Stimulated activated CD8-positive, alpha-beta memory T cell treated with anti-CD3 and anti-CD28 coated beads, Interleukin-2, amount 100 ng/mL, for 1 hour (primary cell): ENCODE data around the gene UBE2G1.
"Not testable (repeated sequence)": the region's sequence is repeated elsewhere in the genome, so short reads cannot be mapped to it uniquely, and the experiment has no call there.

ENCODE experiments used
- DNase-seq, 2 donors: peaks; one replicate each; pipeline ENCODE4 v3.0.0-alpha.2; 2020; ENCODE audit warnings: low read depth in 2 of 2

The UBE2G1 gene

DNA sequence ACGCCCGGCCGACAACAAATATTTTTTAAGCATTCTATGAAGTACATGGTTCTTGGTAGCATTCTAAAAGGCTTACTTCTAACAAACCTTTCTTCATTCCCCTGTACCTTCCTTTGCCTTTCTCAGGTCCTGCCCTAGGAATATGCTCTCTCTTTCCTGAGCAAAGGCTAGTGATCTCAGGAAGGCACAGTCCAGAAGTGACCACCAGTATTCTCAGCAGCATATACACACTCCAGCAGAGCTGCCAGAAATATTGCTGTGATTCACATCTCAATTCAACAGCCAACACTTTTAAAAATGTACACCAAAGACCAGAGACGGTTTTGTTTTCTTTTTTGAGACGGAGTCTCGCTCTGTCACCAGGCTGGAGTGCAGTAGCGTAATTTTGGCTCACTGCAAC is 61.3 kb downstream of the UBE2G1 start:
- no peak for DNase-seq

DNA sequence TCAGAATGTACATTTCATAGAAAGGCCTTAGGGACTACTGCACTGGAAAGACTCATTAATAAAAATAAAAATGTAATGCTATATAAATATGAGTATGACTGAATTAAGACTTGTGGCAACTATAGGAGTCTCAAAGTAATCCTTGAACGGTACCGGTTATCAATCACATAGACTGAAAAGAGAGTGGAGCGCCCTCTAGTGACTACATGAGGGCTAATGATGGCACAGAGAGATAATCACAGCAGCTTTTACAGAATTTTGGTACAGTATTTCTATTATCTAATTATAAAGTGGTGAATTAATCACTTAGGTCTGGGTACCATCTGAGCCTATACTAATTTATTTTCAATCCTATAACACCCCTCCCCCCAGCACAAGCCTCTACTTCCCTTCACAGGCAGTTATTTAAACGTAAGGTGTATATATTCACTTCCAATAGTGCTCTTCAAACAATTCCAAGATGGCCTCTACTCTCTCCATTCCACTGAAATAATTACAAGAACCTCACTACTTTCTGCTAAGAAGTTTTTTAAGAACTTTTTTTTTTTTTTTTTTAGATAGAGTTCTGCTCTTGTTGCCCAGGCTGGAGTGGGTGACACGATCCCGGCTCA is 62.0 kb downstream of the UBE2G1 start:
- peak; percentile 12 to 19 for DNase-seq

DNA sequence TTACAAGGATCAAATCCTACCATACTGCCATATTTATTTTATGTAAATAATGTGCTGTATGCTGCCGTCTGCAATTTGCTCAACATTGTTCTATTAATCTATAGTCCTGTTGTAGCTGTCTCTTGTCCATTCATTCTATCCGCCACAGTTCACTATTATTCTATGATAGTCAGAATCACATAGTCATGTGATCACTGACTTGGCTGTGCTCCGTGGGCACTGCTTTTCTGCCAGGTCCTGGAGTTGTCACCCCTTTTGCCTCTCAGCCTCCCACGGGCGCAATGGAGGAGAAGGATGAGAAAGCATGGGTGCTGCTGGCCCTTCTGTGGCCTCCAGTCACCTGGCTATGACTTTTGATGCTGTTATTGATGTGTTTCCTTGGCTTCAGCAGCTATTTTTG is 65.4 kb downstream of the UBE2G1 start:
- no peak for DNase-seq

DNA sequence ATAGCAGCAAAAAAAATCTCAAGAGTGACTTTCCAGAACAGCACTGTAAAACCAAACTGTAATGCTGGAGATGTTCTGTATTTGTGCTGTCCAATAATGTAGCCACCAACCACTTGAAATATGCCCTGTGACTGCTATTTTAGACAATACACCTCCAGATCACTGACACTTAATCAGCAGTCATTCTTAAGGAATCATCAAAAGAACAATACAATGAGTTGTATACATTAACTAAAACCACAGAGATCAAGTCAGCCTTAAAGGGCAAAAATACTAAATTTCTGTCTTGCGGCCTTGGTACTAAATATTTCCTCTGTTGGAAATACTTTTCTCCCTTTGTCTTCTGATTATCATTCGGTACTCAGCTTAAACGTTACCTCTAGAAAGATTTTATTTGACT is 69.1 kb downstream of the UBE2G1 start:
- no peak for DNase-seq

DNA sequence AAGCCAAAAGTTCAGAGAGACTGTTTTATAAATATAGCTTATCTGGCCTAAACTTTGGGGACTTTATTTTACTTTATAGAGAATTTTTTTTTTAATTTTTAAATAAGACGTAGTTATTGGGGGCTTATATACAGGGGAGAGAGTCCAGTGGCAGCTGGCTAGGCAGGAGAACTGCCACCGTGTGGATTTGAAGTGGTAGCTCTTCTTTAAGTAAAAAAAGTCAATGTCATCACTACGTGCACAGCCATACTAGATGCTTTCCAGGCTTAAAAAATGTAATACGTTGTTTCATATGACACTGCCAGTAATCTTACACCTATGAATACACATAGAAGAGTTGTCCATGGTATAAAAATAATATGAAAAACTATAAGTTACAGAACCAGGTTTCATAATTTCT is 70.8 kb downstream of the UBE2G1 start:
- DNase-seq = no peak

DNA sequence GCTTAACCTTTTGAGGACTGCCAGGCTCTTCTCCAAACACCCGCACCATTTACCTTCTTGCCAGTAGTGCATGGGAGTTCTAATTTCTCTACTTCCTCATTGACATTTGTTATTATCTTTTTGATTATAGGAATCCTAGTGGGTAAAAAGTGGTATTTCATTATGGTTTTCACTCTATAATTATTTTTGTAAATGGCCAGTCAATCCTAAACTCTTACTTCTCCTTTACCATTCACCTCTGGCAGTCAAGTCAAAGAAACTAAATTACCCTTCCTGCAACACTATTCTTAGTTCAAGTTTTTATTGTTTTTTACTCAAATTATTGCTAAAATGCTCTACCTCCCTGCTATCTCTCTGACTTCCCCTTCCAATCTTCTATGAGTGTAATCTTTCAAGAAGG is 72.9 kb downstream of the UBE2G1 start:
- no peak for DNase-seq

DNA sequence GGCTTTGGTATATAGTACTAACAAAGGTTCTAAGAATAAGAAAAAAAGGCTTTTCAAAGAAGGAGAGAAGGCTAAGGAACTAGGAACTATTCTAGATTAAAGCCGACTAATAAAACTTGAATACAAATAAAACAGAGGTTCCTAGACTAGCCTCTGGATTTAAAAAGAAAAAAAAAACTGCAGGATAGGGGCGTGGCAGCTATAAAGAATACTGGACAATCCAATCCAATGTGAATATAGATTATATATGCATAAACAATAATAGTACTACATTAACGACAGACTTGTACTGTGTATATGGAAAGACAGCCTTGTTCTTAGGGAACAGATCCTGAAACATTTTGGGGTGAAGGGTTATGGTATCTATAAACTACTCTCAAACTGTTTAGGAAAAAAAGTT is 78.8 kb downstream of the UBE2G1 start:
- DNase-seq = no peak

DNA sequence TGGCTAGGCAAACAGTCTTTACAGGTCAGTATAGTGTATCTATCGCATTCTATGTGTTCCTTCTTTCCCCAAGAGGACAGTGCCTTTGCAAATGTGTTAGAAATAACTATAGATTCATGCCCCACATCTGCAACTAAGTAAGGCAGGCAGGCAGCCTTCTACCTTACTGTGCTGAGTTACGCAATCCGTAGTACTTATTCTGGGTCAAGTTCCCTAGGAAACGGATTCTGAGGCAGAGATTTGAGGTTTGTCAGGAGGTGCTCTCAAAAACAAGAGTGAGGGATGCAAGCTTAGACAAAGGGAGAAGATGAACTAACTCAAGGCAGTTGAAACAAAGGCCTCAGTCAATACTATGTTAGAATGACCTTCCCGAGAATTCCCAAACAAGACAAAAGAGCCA is 90.0 kb downstream of the UBE2G1 start:
- DNase-seq = no peak

DNA sequence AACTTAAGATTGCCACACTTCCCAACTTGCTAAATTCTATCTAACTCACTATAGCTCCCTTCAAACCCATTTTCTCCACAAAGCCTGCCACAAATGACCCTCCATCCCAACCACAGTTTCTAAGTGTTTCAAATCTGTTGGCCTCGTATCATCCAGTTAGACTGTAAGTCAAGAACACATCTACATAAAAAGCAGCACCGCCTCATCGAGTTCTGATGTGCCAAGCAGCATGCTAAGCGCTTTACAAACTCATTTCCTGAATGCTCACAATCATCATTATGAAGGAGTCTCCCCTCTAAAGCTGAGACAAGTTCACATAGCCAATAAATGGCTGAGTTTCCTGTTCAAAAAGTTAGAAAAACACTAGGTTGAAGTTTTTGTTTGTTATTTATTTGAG is 93.5 kb downstream of the UBE2G1 start:
- DNase-seq = no peak

DNA sequence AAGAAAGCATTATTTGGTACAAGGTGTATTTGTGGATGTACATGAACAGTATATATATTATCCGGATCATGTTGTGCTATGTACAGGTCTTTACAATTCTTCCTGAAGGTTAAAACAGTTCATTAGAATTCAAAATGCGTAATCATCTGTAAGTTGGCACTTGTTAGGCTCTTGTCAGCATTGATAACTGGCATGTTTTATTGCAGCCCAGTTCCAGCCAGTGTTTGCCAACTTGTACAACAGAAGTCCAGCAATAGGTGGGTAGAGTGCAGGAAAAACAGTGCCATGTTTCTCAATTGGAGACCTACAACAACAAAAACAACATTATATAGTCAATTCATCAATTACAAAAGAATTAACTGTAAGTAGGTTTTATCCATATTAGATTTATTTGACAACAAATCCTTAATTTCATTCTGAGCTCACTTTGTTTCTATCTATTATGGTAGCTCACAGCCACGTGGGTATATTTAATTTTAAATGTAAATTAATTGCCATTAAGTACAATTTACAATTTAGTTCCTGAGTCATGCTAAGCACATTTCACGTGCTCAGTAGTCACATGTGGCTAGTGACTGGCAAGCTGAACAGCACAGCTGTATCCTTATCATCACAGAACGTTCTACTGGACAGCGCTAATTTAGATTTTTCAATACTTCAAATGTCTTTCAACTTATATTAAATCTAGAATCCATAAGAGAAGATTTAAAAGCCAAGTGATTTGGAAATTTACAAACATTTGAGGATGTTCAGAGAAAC is 94.1 kb downstream of the UBE2G1 start:
- DNase-seq = no peak

DNA sequence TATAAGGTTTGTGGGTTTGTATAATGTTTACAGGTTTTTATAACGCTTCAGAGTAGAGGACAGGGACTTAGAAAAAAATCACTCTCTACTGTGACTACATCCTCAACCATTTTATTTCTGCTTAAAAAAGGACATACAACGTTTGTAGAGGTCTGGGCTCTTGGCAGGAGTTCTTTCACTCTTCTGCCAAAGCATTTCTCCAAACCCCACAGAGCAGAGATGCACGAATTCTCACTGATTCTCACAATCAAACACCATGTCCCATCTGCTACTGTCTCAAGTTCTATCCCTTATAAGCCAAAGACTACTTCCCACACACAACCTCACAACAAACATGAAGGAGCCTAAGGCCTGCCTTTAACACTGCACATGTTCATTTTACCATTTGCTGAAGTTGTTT is 95.7 kb downstream of the UBE2G1 start:
- no peak for DNase-seq

DNA sequence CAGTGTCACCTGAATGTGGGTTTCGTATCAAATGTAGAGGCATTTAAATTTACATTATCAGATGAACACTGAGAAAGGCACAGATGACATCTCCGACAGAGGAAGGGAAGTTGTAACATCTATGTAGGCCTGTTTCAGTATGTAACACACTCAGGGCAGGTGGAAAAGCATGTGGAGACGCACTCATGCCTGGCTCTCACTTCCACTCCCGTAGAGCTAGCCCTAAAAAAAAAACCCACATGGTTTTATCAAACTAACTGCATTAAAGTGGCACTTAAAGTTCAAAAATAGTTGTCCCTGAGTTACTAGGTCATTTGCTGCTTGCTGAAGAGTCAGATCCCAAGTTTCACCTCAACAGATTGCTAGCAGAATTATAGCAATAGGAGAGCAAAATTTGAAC is 96.6 kb downstream of the UBE2G1 start:
- no peak for DNase-seq

DNA sequence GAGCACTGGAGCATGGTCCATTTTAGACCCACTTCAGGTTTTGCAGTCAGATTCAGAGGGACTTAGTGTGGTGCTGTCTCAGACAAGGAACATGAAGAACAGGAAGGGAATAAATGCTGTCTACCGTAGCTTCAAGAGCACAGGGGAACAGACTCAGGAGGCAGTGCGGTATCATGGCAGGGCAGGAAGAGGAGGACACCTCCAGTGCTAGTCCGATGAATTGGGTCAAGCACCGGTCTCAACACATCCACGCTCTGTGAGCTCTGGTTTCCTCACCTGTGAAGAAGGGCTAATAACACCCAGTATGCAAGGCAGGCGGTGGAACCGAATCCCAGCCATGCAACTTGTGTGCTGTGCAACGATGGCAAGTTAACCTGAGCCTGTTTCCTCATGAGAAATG is 99.1 kb downstream of the UBE2G1 start:
- no peak for DNase-seq

DNA sequence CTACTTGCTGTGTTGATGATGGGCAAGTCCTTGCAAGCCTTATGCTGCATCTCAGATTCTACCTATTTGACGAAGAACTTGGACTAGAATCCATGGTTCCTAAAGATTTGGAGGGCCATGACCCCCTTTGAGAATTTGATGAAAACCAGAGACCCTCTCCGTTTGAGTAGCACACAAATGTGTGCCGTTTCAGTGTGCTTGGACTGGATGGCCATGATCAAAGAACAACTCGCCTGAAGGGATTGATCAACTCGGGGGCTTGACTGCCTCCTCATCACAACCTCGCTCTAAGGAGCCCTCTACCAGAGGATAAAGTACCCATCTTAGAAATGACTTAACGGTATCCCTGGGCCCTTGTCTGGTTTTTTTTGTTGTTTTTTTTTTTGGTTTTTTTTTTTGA is 99.9 kb downstream of the UBE2G1 start:
- DNase-seq = no peak

DNA sequence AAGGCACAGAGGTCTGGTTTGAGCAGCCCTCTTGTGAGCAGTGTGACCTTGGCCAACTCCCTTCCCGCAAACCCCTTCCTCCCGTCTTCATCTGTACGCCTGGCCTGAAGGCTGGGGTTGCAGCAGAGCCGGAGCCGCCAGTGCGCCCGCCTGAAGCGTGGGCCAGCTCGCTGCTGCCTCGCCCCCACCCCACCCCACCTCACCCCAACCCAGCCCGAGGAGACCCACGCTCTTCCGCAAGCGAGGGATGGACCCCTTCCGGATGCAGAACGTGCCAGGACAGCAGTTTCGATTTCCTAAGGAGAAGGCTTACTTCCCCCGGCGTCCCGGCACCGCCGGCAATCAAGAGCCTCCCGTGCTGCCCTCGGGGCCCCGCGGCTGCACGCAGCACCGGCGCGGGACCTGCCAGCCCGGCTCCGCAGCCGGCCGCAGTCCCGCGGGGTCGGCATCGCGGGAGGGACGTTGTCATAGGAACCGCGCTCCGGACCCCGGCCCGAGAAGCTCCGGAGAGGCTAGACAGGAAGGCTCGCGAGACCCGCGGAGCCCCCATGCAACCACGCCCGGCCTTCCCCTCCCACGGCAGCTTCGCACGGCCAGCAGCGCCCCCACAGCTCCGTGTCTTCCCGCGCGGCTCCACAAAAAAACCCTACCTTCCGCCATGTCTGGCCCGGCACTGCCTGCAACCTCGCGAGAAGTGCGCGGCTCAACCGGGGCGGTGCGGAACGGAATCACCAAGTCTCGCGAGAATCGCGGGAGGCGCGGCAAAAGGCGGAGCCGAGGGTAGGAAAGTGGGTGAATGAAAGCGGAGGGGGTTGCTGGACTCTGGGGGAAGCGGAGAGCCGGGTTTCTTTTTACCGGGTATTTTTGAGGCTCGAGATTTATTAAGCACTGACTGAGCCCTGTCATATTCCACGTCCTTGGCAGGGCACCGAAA is 102.9 kb downstream of the UBE2G1 start, which contains the start of gene ANKFY1:
Gene ANKFY1, minus strand, starts transcription at position 698 of the 934 bp plus-strand sequence. Its CDS starts 38 bp downstream, at position 660.
- peak; percentile 96 for DNase-seq

DNA sequence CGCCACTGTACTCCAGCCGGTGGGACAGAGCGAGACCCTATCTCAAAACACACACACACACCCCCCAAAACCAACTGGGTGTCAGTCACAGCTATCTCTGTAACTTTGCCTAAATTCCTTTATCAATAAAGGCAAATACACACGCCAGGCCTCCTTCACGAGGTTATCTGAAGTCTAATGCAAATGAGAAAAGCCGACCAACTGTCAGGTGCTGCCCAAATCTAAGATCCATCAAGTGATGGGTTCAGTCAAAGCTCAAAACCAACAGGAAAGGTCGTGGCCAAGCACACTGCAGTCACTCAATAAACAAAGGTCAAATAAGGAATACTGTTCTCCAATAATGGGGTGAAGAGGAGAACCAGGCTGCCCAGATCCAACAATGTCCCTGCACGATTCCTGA is 103.8 kb downstream of the UBE2G1 start:
- DNase-seq = no peak

DNA sequence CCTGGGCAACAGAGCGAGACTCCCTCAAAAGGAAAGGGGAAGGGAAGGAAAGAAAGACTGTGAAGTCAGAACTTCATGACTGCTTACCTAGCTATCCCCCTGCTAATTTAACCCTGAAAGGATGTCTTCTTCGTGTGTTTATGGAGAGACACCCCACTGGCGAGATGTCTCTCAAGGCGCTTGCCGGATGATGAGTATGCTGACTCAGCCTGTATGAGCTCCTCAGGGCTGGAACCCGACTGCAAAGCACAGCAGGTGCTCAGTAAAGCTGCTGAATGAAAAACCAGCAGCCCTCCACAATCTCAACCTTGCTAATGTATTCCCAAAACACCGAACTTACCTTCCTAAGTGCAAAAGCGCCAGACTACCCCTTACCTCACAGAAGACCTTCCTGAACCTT is 105.0 kb downstream of the UBE2G1 start:
- no peak for DNase-seq

DNA sequence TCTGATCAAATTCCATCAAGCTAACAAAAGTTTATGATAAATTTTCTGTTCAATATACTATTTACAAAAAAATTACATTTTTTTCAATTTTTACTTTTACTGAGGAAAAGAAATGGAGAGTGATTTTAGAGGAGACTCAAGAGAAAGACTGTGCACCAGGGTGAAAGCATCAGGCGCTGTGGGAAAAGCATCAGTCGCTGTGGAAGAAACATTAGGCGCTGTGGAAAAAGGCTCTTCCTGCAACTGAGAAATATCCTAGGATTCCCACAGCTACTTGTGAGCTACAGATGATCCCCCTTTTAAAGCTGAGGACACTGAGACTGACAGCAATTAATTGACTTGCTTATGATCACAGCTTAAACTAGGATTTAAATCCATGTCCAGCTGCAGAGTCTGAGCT is 107.6 kb downstream of the UBE2G1 start:
- DNase-seq = no peak

DNA sequence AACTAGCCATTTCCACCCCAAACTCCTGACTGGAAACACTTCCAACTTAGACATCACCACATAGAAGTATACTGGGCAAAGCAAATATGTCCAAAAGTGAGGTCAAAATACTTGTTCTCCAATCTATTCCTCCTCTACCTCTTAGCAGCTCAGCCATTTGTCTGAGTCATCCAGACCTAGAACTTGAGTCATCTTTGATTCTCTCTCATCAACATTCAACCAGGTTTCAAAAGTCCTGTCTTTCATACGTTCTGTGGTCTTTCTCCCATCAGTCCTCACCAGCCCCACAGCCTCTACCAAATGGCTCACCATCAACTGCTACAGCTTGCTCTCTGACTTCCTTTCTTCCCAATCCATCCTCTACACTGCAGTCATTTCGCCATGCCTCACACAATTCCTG is 109.5 kb downstream of the UBE2G1 start:
- no peak for DNase-seq

DNA sequence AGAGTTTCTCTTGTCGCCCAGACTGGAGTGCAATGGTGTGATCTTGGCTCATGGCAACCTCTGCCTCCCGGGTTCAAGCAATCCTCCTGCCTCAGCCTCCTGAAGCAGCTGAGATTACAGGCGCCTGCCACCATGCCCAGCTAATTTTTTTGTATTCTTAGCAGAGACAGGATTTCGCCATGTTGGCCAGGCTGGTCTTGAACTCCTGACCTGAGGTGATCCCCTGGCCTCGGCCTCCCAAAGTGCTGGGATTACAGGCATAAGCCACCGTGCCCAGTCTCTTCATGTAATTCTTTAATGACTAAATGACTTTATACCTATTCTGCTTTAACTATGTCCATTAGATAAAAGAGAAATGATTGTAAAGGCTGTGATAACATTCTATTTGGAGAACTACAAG is 111.2 kb downstream of the UBE2G1 start:
- DNase-seq = not testable (repeated sequence)

DNA sequence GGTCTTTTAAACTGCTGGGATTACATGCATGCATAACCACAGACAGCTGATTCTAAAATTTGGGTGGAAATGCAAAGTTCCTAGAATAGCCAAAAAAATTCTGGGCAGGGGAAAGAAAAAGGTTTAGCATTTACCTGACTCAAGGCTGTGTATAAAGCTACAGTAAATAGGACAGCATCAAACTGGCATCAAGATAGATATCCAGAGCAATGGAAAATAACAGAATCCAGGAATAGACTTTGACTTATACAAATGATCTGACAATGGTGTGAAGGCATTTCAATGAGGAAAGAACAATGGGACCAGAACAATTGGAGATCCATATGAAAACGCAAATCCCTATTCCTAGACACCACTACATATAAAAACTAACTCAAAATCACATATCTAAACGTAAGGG is 115.6 kb downstream of the UBE2G1 start:
- no peak for DNase-seq

DNA sequence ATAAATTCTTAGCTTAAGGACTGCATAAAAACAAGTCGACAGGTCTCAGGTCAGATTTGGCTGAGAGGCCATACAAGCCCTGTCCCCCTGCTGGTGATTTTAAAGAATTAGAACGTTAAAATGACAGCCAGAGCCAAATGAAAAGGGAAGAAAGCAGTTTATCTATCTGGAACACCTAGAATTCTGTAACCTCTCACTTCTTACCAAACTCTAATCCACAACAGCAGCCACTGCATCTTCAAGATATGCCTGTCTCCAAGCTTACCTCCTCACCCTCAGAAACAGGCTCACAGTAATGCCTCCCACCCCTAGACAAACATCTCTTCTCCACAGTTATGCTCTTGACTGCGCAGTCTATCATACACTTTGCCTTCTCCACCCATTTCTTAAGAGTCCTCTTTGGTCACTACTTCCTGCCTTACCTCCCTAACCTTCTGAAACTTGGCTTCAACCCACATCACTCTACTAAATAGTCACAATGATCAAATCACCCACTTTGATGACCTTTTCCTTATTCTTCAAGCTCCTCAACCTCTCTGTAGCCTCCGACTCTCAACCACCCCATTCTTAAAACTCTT is 116.9 kb downstream of the UBE2G1 start:
- no peak for DNase-seq
